Gastroesophageal sphincter (tissue), 4 donors: ENCODE data around the gene SCYGR3. TPM values are rescaled to one million over a fixed set of nuclear protein-coding genes. Genes with fewer than 3 reads are reported as not detected.

Experiments used
- ATAC-seq: fragments of 150-250 bp; one replicate; pipeline ENCODE4 v1.9.1; 2016; ENCODE audit warnings: mild to moderate bottlenecking, moderate library complexity
- H3K27ac ChIP-seq, 4 donors: fragments of 200-600 bp; sonication (generic) in 3 of 4; 1 replicate in 3 of 4; 2 replicates in 1 of 4; pipeline ENCODE4 v1.5.1; 2016 to 2019
- H3K27me3 ChIP-seq: fragments of 200-600 bp; sonication (generic); one replicate; pipeline ENCODE4 v1.5.1; 2019
- H3K36me3 ChIP-seq, 2 donors: fragments of 200-600 bp; sonication (generic); one replicate each; pipeline ENCODE4 v1.5.1; 2019; ENCODE audit warnings: control low read depth in 1 of 2
- H3K4me1 ChIP-seq, 3 donors: fragments of 200-600 bp; sonication (generic); 1 replicate in 2 of 3; 2 replicates in 1 of 3; pipeline ENCODE4 v1.5.1; 2016 to 2019; ENCODE audit warnings: control low read depth in 2 of 3
- H3K4me3 ChIP-seq, 2 donors: fragments of 200-600 bp; sonication (generic); one replicate each; pipeline ENCODE4 v1.5.1; 2019; ENCODE audit warnings: mild to moderate bottlenecking in 1 of 2, moderate library complexity in 1 of 2
- H3K9me3 ChIP-seq, 3 donors: fragments of 200-600 bp; sonication (generic); one replicate each; pipeline ENCODE4 v1.5.1; 2017 to 2019; ENCODE audit warnings: control low read depth in 2 of 3
- EP300 ChIP-seq: sonication (generic); formaldehyde crosslinking; IDR thresholded peaks from one replicate; pipeline ENCODE4 v1.6.1; 2017; ENCODE audit warnings: antibody characterized with exemption, mild to moderate bottlenecking
- POLR2A ChIP-seq, 2 donors: fragments of 450-650 bp; IDR thresholded peaks; one replicate each; pipeline ENCODE4 v1.6.1; 2017; ENCODE audit warnings: antibody characterized with exemption in 2 of 2, mild to moderate bottlenecking in 2 of 2, moderate library complexity in 1 of 2
- POLR2AphosphoS5 ChIP-seq: sonication (generic); formaldehyde crosslinking; IDR thresholded peaks from one replicate; pipeline ENCODE4 v1.6.1; 2017; ENCODE audit warnings: antibody characterized with exemption
- WGBS, 2 donors: methylation state at CpG; one replicate each; pipeline ENCODE4 v1.1.5; 2018; ENCODE audit warnings: low coverage in 1 of 2; 5-methylcytosine and 5-hydroxymethylcytosine counted together
- total RNA-seq, 4 donors: library from RNA; depleted of rRNA; stranded (reverse); fragments of >200 nt; gene quantifications; one replicate each; pipeline ENCODE4 v1.1.0, GENCODE V29; 2016
- TF ChIP-seq, protein P1 (sequence below), 4 experiments: fragments of 200-600 bp in 2 of 4; fragments of 450-650 bp in 2 of 4; sonication (generic) in 1 of 4; IDR thresholded peaks; one replicate each; pipeline ENCODE4 v1.5.1; 2017 to 2019; ENCODE audit warnings: antibody characterized with exemption in 4 of 4, mild to moderate bottlenecking in 2 of 4, moderate library complexity in 2 of 4

SCYGR3 gene
- total RNA-seq, 4 donors from 2014 or later, result not detected

DNA sequence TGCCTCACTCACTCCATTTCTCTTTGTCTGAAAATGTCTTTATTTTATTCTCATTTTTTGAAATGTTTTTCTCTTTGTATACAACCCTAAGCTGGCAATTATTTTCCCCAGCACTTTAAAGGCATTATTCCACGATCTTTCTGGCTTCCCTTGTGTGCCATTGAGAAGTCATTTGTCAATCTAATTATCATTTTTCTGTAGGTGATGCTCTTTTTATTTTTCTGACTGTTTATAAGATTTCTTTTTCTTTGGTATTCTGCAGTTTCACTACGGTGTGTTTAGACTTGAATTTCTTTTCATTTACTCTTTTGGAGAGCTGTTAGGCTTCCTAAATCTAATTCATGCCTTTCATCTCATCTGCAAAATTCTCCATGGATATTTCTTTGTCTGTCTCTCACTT lies 10.8 kb upstream of the SCYGR3 start:
- H3K36me3 ChIP-seq, result no peaks in the 10 kb centered on the region
- no peak overlapping the region for H3K4me3 ChIP-seq
- no peak for ATAC-seq
- TF ChIP-seq EP300 (no peak), POLR2A (IDR thresholded peaks at IDR 0.05) (no peak), POLR2AphosphoS5 (no peak)
- TF ChIP-seq, protein P1, sequence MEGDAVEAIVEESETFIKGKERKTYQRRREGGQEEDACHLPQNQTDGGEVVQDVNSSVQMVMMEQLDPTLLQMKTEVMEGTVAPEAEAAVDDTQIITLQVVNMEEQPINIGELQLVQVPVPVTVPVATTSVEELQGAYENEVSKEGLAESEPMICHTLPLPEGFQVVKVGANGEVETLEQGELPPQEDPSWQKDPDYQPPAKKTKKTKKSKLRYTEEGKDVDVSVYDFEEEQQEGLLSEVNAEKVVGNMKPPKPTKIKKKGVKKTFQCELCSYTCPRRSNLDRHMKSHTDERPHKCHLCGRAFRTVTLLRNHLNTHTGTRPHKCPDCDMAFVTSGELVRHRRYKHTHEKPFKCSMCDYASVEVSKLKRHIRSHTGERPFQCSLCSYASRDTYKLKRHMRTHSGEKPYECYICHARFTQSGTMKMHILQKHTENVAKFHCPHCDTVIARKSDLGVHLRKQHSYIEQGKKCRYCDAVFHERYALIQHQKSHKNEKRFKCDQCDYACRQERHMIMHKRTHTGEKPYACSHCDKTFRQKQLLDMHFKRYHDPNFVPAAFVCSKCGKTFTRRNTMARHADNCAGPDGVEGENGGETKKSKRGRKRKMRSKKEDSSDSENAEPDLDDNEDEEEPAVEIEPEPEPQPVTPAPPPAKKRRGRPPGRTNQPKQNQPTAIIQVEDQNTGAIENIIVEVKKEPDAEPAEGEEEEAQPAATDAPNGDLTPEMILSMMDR (IDR thresholded peaks at IDR 0.05), result no peak
- no peaks in the 10 kb centered on the region for H3K27me3 ChIP-seq
- WGBS, 2 donors, result 33 to 44% methylated on average over 2 of the region's 2 CpGs
- H3K4me1 ChIP-seq, result no peaks in the 10 kb centered on the region
- H3K9me3 ChIP-seq, result peaks cover 0 to 8% (median 0%) of the 10 kb centered on the region in 3 donors
- H3K27ac ChIP-seq, result no peak overlapping the region

DNA sequence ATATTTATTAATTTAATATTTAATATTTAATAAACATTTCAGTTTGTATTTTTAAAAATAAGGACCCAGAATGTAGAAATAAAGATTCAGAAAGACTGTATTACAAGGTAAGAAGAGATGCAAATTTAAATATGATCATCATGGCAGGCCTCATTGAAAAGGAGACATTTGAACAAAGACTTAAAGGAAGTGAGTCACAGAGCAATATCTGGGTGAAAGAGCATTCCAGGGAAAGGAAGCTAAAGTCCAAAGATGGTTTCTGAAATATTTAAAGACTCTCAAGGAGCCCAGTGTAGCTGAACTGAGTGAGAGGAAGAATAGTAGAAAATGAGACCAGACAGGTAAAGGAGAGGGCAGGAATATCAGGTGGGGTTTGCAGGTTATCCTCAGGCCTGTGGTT lies 8.6 kb upstream of the SCYGR3 start:
- no peak for TF ChIP-seq EP300
- no peak for TF ChIP-seq POLR2AphosphoS5
- Histone ChIP-seq H3K4me1 (no peaks in the 10 kb centered on the region), H3K9me3 (peaks cover 0 to 8% (median 0%) of the 10 kb centered on the region in 3 donors), H3K36me3 (no peaks in the 10 kb centered on the region), H3K27ac (no peak overlapping the region), H3K4me3 (no peak overlapping the region), H3K27me3 (no peaks in the 10 kb centered on the region)
- ATAC-seq, result no peak

DNA sequence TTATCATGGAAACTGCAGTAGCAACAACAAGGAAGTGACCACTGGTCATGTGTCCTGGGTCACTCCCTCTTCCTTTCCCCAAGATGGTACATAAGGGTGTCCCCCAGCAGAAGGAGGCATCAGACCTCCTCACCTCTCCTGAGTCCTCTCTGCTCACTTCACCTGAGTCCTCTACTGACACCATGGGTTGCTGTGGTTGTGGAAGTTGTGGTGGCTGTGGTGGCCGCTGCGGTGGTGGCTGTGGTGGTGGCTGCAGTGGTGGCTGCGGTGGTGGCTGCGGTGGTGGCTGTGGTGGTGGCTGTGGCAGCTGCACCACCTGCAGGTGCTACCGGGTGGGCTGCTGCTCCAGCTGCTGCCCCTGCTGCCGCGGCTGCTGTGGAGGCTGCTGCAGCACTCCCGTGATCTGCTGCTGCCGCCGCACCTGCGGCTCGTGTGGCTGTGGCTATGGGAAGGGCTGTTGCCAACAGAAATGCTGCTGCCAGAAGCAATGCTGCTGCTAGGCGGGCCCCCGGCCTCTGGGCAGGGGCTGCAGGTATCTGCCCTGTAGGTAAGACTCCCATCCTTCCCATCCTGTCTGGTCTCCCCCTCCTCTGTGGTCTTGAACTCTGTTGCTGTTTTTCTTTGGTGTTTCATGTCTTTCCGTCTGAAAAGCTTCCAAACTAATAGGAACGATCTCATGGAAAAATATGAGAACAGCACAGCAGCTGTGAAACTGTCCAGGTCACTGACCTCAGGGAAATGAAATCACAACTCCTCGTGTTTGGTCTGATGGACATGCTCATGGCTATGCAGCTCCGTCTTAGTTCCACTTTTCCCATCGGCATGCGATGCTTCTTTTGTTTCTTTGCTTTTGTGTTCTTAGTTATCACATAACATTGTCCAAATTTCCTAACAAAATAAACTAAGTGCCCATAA lies 2.9 kb upstream of the SCYGR3 start, which contains the start of gene SCYGR4:
Gene SCYGR4, plus strand, starts transcription at position 183 of the 915 bp plus-strand sequence. Its CDS starts 0 bp downstream, at position 183.
- Histone ChIP-seq H3K4me1 (no peaks in the 10 kb centered on the region), H3K27ac (no peak within 1 kb of the TSS), H3K36me3 (no peaks in the 10 kb centered on the region), H3K4me3 (no peak within 1 kb of the TSS), H3K27me3 (peaks cover 3% of the 10 kb centered on the region), H3K9me3 (peaks cover 0 to 6% (median 0%) of the 10 kb centered on the region in 3 donors)
- 43 to 53% methylated on average over 8 of the region's 20 CpGs for WGBS, 2 donors
- TF ChIP-seq POLR2AphosphoS5 (no peak), EP300 (no peak), POLR2A (IDR thresholded peaks at IDR 0.05) (no peak)
- TF ChIP-seq, protein P1 (IDR thresholded peaks at IDR 0.05), result no peak
- ATAC-seq, result no peak

DNA sequence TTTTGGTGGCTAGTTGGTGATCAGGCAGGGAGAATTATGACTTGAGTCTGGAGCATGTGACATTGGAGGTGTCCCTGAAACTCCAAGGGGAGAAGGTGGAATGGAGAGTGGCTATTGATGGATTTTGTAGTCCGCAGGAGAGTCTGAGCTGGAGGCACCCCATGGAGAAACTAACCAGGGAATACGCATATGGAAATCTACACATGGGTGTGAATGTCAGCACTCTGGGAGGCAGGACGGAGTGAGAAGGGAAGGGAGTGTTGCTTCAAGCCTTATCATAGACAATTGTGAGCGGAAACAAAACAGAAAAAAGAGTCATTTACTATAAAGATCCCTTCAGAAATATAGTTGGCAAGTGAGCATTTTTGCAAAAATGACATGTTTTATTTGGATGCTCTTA lies 2.0 kb upstream of the SCYGR3 start:
- Histone ChIP-seq H3K27ac (no peak overlapping the region), H3K4me3 (no peak overlapping the region), H3K9me3 (no peaks in the 10 kb centered on the region), H3K36me3 (no peaks in the 10 kb centered on the region), H3K27me3 (peaks cover 3% of the 10 kb centered on the region), H3K4me1 (no peaks in the 10 kb centered on the region)
- 28 to 44% methylated on average over 4 of the region's 4 CpGs for WGBS, 2 donors
- no peak for ATAC-seq
- TF ChIP-seq EP300 (no peak), POLR2AphosphoS5 (no peak), POLR2A (IDR thresholded peaks at IDR 0.05) (no peak)
- TF ChIP-seq, protein P1 (IDR thresholded peaks at IDR 0.05), result no peak

DNA sequence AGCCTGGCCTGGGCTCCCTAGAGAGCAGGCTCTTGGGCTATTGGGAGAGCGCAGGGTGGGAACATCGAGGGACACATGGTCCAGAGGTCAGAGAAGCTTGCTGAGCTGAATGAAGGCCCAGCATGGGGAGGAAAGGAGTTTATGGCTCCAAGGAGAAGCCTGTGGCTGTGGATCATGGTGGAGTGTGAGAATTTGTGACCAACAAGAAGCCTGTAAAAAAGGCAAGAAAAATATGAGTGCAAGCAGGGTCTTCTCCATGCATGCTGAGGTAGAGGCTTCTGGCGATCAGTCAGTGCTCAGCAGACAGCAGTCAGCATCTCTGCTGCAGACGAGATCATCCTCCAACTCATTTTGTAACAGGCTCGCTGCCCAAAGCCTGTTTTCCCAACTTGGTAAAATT lies 1.3 kb upstream of the SCYGR3 start:
- 51 to 80% methylated on average over 1 to 5 of the region's 5 CpGs for WGBS, 2 donors
- TF ChIP-seq POLR2A (IDR thresholded peaks at IDR 0.05), result no peak
- TF ChIP-seq, protein P1 (IDR thresholded peaks at IDR 0.05), result no peak
- H3K27ac ChIP-seq, result no peak overlapping the region
- H3K4me3 ChIP-seq, result no peak overlapping the region
- no peaks in the 10 kb centered on the region for H3K36me3 ChIP-seq
- no peaks in the 10 kb centered on the region for H3K4me1 ChIP-seq
- peaks cover 3% of the 10 kb centered on the region for H3K27me3 ChIP-seq
- H3K9me3 ChIP-seq, result no peaks in the 10 kb centered on the region
- ATAC-seq, result no peak
